NB4 (cell line): ENCODE measurements around the gene SLC34A3.

ENCODE experiments used
- DNase-seq: peaks from one replicate; pipeline ENCODE4 v3.0.0; 2010; ENCODE audit warnings: low read depth
- H3K4me3 ChIP-seq: one replicate; pipeline ENCODE4 v1.5.1; 2011; ENCODE audit warnings: mild to moderate bottlenecking, low read depth, low read length, moderate library complexity
- MYC ChIP-seq: IDR thresholded peaks from 2 replicates; pipeline ENCODE4 v1.6.1; 2011; ENCODE audit warnings: low read depth, low read length
- POLR2A ChIP-seq: IDR thresholded peaks from 2 replicates; pipeline ENCODE4 v1.6.1; 2011; ENCODE audit warnings: mild to moderate bottlenecking; ENCODE audit not compliant: insufficient read length; ENCODE audit errors: extremely low read depth
- TF ChIP-seq, protein P1 (sequence below): IDR thresholded peaks from 2 replicates; pipeline ENCODE4 v1.6.1; 2011; ENCODE audit warnings: low read depth, low read length
- TF ChIP-seq, protein P2 (sequence below): IDR thresholded peaks from one replicate; pipeline ENCODE4 v1.5.1; 2012; ENCODE audit warnings: low read depth, low read length

Gene SLC34A3

DNA sequence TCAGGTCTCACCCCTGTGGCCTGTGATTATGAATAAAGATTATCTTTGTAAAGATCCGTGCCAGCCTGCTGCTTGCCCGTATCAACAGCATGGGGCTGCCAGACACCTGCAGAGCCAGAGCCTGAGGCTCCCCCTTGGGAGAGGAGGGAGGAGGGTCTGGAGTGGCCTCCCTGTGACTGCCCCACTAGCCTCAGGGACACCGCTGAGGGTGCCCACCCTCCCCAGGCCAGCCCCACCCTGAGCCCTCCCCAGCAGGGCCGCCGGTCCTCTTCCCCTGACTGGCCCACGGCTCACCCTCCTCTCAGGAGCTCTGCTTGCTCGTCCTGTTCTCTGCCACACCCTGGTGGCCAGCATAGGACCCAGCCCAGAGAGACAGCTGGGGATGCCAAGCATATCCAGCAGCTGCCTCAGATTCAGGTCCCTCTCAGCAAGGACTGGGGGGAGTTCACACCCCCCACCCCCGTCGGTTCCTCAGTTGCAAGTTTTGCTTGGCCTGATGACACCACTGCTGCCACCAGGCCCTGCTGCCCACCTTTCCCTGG, 40.3 kb upstream of the SLC34A3 start:
- TF ChIP-seq, protein P1, sequence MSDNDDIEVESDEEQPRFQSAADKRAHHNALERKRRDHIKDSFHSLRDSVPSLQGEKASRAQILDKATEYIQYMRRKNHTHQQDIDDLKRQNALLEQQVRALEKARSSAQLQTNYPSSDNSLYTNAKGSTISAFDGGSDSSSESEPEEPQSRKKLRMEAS = no peak
- TF ChIP-seq POLR2A (no peak), MYC (no peak)
- TF ChIP-seq, protein P2, sequence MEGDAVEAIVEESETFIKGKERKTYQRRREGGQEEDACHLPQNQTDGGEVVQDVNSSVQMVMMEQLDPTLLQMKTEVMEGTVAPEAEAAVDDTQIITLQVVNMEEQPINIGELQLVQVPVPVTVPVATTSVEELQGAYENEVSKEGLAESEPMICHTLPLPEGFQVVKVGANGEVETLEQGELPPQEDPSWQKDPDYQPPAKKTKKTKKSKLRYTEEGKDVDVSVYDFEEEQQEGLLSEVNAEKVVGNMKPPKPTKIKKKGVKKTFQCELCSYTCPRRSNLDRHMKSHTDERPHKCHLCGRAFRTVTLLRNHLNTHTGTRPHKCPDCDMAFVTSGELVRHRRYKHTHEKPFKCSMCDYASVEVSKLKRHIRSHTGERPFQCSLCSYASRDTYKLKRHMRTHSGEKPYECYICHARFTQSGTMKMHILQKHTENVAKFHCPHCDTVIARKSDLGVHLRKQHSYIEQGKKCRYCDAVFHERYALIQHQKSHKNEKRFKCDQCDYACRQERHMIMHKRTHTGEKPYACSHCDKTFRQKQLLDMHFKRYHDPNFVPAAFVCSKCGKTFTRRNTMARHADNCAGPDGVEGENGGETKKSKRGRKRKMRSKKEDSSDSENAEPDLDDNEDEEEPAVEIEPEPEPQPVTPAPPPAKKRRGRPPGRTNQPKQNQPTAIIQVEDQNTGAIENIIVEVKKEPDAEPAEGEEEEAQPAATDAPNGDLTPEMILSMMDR = peak; percentile 17
- H3K4me3 ChIP-seq = no peak overlapping the region
- peak; percentile 38 for DNase-seq

DNA sequence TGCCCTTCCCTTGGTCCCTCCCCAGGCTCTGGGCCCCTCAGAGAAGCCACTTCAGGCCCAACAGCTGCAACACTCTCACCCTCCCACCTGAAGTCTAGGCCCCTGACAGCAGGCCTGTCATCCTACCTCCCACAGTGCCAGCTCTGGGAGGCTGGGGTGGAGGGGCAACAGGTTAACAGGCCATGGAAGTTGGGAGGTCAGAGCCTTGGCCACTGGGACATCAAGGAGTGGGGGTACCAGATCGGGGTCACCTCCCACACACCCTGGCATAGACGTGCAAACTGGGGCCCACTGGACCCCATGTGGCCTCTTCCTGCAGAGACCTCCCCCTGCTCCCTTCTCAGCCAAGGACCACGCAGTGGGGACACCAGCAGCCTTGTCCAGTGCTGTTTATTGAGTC, 39.5 kb upstream of the SLC34A3 start:
- TF ChIP-seq, protein P1 = no peak
- no peak for TF ChIP-seq MYC
- TF ChIP-seq POLR2A = no peak
- TF ChIP-seq, protein P2 = no peak
- no peak for DNase-seq
- H3K4me3 ChIP-seq = no peak overlapping the region

DNA sequence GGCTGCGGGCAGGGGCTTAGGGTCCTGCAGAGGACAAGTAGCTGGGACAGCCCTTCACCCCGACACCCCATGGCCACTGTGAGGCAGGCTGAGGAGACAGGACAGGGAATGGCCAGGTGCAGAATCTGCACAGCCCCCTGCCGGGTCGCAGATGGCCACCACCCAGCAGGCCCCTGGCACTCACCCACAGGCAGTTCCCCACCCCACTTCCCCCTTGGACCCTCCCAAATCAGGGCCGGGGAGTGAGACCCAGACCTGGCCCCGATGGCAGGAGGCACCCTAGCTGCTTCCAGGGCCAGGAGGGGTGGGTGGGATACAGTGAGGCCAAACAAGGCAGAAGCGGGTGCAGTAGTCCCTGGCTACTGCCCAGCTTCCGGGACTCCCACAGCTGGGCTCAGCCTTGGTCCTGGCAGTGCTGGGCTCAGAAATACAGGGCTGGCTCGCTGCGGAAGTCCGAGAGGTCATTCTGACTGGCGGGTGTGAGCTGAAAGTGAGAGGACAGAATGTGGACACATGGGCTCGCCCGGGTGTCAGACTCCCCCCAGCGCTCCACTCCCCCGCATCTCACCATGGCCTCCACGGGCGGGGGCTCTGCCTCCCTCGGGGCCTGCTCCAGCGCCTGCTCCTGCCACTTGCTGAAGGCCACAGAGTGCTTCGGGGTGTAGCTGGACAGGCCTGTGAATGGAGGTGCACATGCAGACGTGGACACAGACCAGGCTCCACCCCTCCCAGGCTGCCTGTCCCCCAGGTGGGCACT, 38.8 kb upstream of the SLC34A3 start:
- TF ChIP-seq MYC = no peak
- TF ChIP-seq, protein P2 = no peak
- TF ChIP-seq POLR2A = no peak
- TF ChIP-seq, protein P1 = no peak
- H3K4me3 ChIP-seq = no peak overlapping the region

DNA sequence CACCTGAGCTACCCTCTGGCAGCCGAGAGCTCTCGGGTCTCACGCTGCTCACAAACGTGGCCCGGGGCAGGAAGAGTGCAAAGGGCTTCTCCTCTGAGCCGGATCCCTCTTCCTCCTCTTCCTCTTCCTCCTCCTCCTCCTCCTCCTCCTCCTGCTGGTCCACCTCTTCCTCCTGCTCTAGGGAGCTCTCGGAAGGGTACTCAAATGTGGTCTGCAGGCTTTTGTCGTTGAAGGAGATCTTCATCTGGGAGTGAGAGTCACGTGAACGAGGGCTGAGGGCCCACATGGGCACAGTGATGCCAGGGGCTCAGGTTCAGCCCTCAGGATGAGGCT, 38.3 kb upstream of the SLC34A3 start:
- TF ChIP-seq MYC (no peak), POLR2A (no peak)
- TF ChIP-seq, protein P1 = no peak
- TF ChIP-seq, protein P2 = no peak
- no peak for DNase-seq
- H3K4me3 ChIP-seq = no peak overlapping the region

More for the DNA sequence above, 38.8 kb upstream of the SLC34A3 start:
- DNase-seq = no peak

DNA sequence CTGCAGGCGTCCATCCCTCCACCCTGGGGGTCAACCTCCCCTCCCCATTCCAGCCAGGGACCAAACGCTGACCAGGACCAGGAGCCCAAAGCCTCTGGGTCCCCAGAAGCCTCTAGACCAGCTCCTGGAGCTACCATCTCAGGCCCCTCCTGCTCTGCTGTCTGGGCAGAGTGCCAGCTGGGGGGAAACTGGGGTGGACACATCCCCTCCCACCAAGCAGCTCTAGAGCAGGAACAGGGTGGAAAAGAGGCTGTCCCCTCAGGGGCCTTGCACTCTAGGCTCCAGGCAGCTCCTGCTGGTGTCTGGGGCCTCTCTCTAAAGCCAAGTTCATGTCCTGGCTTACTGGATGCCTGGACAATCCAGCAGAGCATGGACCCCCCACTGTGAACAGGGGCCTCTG, 37.8 kb upstream of the SLC34A3 start:
- no peak for TF ChIP-seq MYC
- TF ChIP-seq POLR2A = no peak
- TF ChIP-seq, protein P2 = no peak
- TF ChIP-seq, protein P1 = no peak
- H3K4me3 ChIP-seq = no peak overlapping the region
- DNase-seq = no peak
